Rectal smooth muscle tissue (tissue), 1 donor: ENCODE measurements around the gene CFAP126.
"Not testable (repeated sequence)": the region's sequence is repeated elsewhere in the genome, so short reads cannot be mapped to it uniquely, and the experiment has no call there.

Experiments used
- H3K27ac ChIP-seq: one replicate; pipeline ENCODE4 v1.7.0; 2013; ENCODE audit warnings: low read depth, low read length, inconsistent platforms
- H3K27me3 ChIP-seq: one replicate; pipeline ENCODE4 v1.7.0; 2013; ENCODE audit warnings: low read length; ENCODE audit not compliant: control insufficient read depth, insufficient read depth
- H3K36me3 ChIP-seq: one replicate; pipeline ENCODE4 v1.7.0; 2013; ENCODE audit warnings: low read length; ENCODE audit not compliant: control insufficient read depth, insufficient read depth
- H3K4me1 ChIP-seq: one replicate; pipeline ENCODE4 v1.7.0; 2013; ENCODE audit warnings: low read length; ENCODE audit not compliant: control insufficient read depth, insufficient read depth
- H3K4me3 ChIP-seq: one replicate; pipeline ENCODE4 v1.7.0; 2013; ENCODE audit warnings: low read length
- H3K9ac ChIP-seq: one replicate; pipeline ENCODE4 v1.7.0; 2013; ENCODE audit warnings: low read length

Gene CFAP126

GRCh38 chr1:161367684-161368400 lies at the start of gene CFAP126:
Gene CFAP126 (minus strand): TSS chr1:161367876. CDS start chr1:161367868, 8 bp downstream.
- Histone ChIP-seq H3K4me1 (peaks cover 6% of the 10 kb centered on the region), H3K9ac (no peak within 1 kb of the TSS), H3K27me3 (no peaks in the 10 kb centered on the region), H3K4me3 (no peak within 1 kb of the TSS), H3K36me3 (peaks cover 2% of the 10 kb centered on the region), H3K27ac (peak within 1 kb of the TSS; percentile 33)

GRCh38 chr1:161413050-161413449 lies 45.4 kb upstream of the CFAP126 start:
- not testable (repeated sequence) for H3K36me3 ChIP-seq, H3K4me3 ChIP-seq, H3K4me1 ChIP-seq, H3K27ac ChIP-seq, H3K9ac ChIP-seq, H3K27me3 ChIP-seq

- not testable (repeated sequence) for H3K27me3 ChIP-seq, H3K4me1 ChIP-seq, H3K4me3 ChIP-seq, H3K27ac ChIP-seq, H3K36me3 ChIP-seq, H3K9ac ChIP-seq
Measured at GRCh38 chr1:161410636-161410970, 42.9 kb upstream of the CFAP126 start.

GRCh38 chr1:161409848-161410635 lies 42.4 kb upstream of the CFAP126 start:
- H3K27ac ChIP-seq, H3K4me1 ChIP-seq, H3K9ac ChIP-seq, H3K27me3 ChIP-seq, H3K4me3 ChIP-seq, H3K36me3 ChIP-seq: not testable (repeated sequence)

- H3K4me1 ChIP-seq = no peaks in the 10 kb centered on the region
Measured at GRCh38 chr1:161408429-161409052, 40.9 kb upstream of the CFAP126 start.

GRCh38 chr1:161407451-161407985 lies 39.8 kb upstream of the CFAP126 start:
- no peaks in the 10 kb centered on the region for H3K36me3 ChIP-seq
- H3K27ac ChIP-seq = no peak overlapping the region
- H3K9ac ChIP-seq = no peak overlapping the region
- no peaks in the 10 kb centered on the region for H3K27me3 ChIP-seq
- H3K4me1 ChIP-seq = no peaks in the 10 kb centered on the region
- H3K4me3 ChIP-seq = no peak overlapping the region

More at GRCh38 chr1:161408429-161409052, 40.9 kb upstream of the CFAP126 start:
- Histone ChIP-seq H3K27ac (no peak overlapping the region), H3K27me3 (no peaks in the 10 kb centered on the region), H3K36me3 (no peaks in the 10 kb centered on the region), H3K4me3 (no peak overlapping the region), H3K9ac (no peak overlapping the region)

GRCh38 chr1:161406551-161406950 lies 38.9 kb upstream of the CFAP126 start:
- H3K36me3 ChIP-seq, H3K27me3 ChIP-seq, H3K27ac ChIP-seq, H3K9ac ChIP-seq, H3K4me3 ChIP-seq, H3K4me1 ChIP-seq: not testable (repeated sequence)

GRCh38 chr1:161404051-161404597 lies 36.4 kb upstream of the CFAP126 start:
- H3K36me3 ChIP-seq = no peaks in the 10 kb centered on the region
- no peak overlapping the region for H3K9ac ChIP-seq
- no peaks in the 10 kb centered on the region for H3K4me1 ChIP-seq
- H3K4me3 ChIP-seq = no peak overlapping the region
- no peak overlapping the region for H3K27ac ChIP-seq
- no peaks in the 10 kb centered on the region for H3K27me3 ChIP-seq

- Histone ChIP-seq H3K4me1 (peaks cover 3% of the 10 kb centered on the region), H3K27ac (no peak overlapping the region), H3K36me3 (no peaks in the 10 kb centered on the region), H3K4me3 (no peak overlapping the region), H3K9ac (no peak overlapping the region), H3K27me3 (no peaks in the 10 kb centered on the region)
Measured at GRCh38 chr1:161402446-161402845, 34.8 kb upstream of the CFAP126 start.

- no peaks in the 10 kb centered on the region for H3K36me3 ChIP-seq
- H3K27me3 ChIP-seq = no peaks in the 10 kb centered on the region
- peaks cover 3% of the 10 kb centered on the region for H3K4me1 ChIP-seq
- peak overlapping the region; percentile 99 for H3K27ac ChIP-seq
- H3K9ac ChIP-seq = peak overlapping the region; percentile 81
- H3K4me3 ChIP-seq = peak overlapping the region; percentile 69
Measured at GRCh38 chr1:161399257-161399998, 31.8 kb upstream of the CFAP126 start.

GRCh38 chr1:161398900-161399256 lies 31.2 kb upstream of the CFAP126 start:
- H3K4me1 ChIP-seq = peaks cover 3% of the 10 kb centered on the region
- no peaks in the 10 kb centered on the region for H3K36me3 ChIP-seq
- peak overlapping the region; percentile 99 for H3K27ac ChIP-seq
- H3K27me3 ChIP-seq = no peaks in the 10 kb centered on the region
- H3K4me3 ChIP-seq = peak overlapping the region; percentile 69
- H3K9ac ChIP-seq = peak overlapping the region; percentile 81

- H3K36me3 ChIP-seq, H3K9ac ChIP-seq, H3K27ac ChIP-seq, H3K4me1 ChIP-seq, H3K4me3 ChIP-seq, H3K27me3 ChIP-seq: not testable (repeated sequence)
Measured at GRCh38 chr1:161397038-161397437, 29.4 kb upstream of the CFAP126 start.
